Keratinocyte (primary cell): ENCODE results near the gene PCK1.
A peak's percentile ranks its signal among the peaks of the same experiment; 100 is the strongest.

Experiments used
- CTCF ChIP-seq, 3 experiments: IDR thresholded peaks in 1 of 3; conservative IDR thresholded peaks in 1 of 3; optimal IDR thresholded peaks in 1 of 3; 2 replicates in 2 of 3; 3 replicates in 1 of 3; pipeline versions ENCODE3 to v1.5.1; 2011; ENCODE audit warnings: low read length in 3 of 3, mild to moderate bottlenecking in 3 of 3, moderate library complexity in 2 of 3, control low read depth in 1 of 3, inconsistent platforms in 1 of 3; ENCODE audit not compliant: insufficient read depth in 2 of 3; ENCODE audit errors: extremely low read depth in 1 of 3
- EZH2 ChIP-seq: IDR thresholded peaks from one replicate; pipeline ENCODE4 v1.6.1; 2012; ENCODE audit warnings: inconsistent platforms, mild to moderate bottlenecking, low read length, moderate library complexity

- TF ChIP-seq CTCF (optimal IDR thresholded peaks at IDR 0.05 in 1 of 3, IDR thresholded peaks at IDR 0.05 in 1 of 3, conservative IDR thresholded peaks at IDR 0.05 in 1 of 3; ENCODE audit: extremely low read depth in 1 of 3, insufficient read depth in 2 of 3, low read length in 3 of 3): no peak
- peak; percentile 73 for TF ChIP-seq EZH2
These were observed 19.1 kb downstream of the PCK1 start for GRCh38 chr20:57579898-57580447.
